Activated CD8-positive, alpha-beta T cell treated with anti-CD3 and anti-CD28 coated beads, Interleukin-2, amount 10 ng/mL, durations not matched to agents 7 days and 5 days (primary cell): ENCODE results near the gene IQCN. TPM values are rescaled to one million over a fixed set of nuclear protein-coding genes. Genes with fewer than 3 reads are reported as not detected.

Experiments used
- ATAC-seq: fragments of 150-1000 bp; cut with Tn5 transposase; one replicate; pipeline ENCODE4 v1.10.0; 2021; ENCODE audit warnings: moderate library complexity
- CTCF ChIA-PET: fragments of 350-600 bp; sonication (Branson Sonifier 250); formaldehyde crosslinking; loops from one replicate; lab custom pipeline; 2021; ENCODE audit warnings: antibody characterized with exemption; lab: Charles Lee
- POLR2A ChIA-PET: fragments of 350-600 bp; sonication (Branson Sonifier 250); formaldehyde crosslinking; loops from one replicate; lab custom pipeline; 2021; ENCODE audit warnings: antibody characterized with exemption; lab: Charles Lee
- DNase-seq: peaks from one replicate; pipeline ENCODE4 v3.0.0-alpha.2; 2020
- H3K27ac Mint-ChIP-seq: one replicate; pipeline ENCODE4 v1.8.0; 2021; ENCODE audit warnings: mild to moderate bottlenecking, mixed read lengths
- H3K27me3 Mint-ChIP-seq: one replicate; pipeline ENCODE4 v1.8.0; 2021; ENCODE audit warnings: low read depth, mixed read lengths
- H3K36me3 Mint-ChIP-seq: one replicate; pipeline ENCODE4 v1.8.0; 2021; ENCODE audit warnings: low read depth, mixed read lengths
- H3K4me1 Mint-ChIP-seq: one replicate; pipeline ENCODE4 v1.8.0; 2021; ENCODE audit warnings: low read depth, mixed read lengths
- H3K4me3 Mint-ChIP-seq: one replicate; pipeline ENCODE4 v1.8.0; 2021; ENCODE audit warnings: mild to moderate bottlenecking, mixed read lengths
- H3K9me3 Mint-ChIP-seq: one replicate; pipeline ENCODE4 v1.8.0; 2022; ENCODE audit warnings: mixed read lengths; ENCODE audit not compliant: insufficient read depth
- total RNA-seq, 2 experiments: library from RNA; stranded (reverse); gene quantifications; one replicate each; pipeline ENCODE4 v1.2.3, GENCODE V29; 2021

Gene IQCN
- total RNA-seq, 2 experiments from 2014 or later = 3.7 to 4.2 TPM

DNA sequence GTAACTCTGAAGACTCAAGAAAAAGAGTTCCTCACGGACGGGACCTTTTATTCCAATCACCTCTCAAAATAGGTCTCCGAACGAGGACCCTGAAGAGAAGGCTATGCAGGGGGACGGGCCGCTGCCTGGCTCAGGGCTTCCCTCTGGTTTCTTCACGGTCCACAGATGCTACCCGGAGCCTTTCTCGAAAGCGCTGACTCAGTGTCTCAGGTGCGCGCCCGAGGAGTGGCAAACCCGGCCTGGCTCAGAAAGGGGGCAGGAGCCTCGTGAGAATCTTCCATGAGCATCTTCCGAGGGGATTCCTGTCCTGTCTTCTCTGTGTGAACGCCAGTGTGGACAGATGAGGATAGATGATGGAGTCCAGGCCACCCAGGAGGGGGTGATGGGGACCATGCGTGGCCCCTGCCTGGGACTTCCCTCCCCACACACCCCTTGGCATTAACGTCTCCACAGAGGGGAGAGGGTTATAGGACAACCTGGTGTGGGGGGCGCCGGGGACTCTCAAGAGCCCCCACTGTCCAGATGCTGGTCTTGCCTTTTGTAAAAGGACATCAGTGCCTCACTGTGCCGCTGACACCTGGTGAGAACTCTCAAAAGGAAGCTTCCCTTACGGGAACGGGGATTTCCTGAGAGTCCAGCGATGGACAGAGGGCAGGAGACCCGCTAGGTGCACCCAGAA, 32.1 kb upstream of the IQCN start:
- peaks cover 66% of the 10 kb centered on the region for H3K36me3 Mint-ChIP-seq
- DNase-seq = no peak
- no peak for ATAC-seq
- H3K4me1 Mint-ChIP-seq = peaks cover 59% of the 10 kb centered on the region
- ChIA-PET POLR2A (interaction anchor here (0.6 to 17.3 kb wide), 11 partner anchors 10 to 27 kb away, joined by 3 to 647 read pairs (median 9); partner anchors contain the start of genes JUND and LSM4), CTCF (interaction anchor here (1.0 to 7.6 kb wide), 6 partner anchors 10 to 115 kb away, joined by 3 to 255 read pairs (median 6); partner anchors contain the start of genes JUND and LSM4)
- H3K27ac Mint-ChIP-seq = peak overlapping the region; percentile 94
- no peaks in the 10 kb centered on the region for H3K9me3 Mint-ChIP-seq
- no peaks in the 10 kb centered on the region for H3K27me3 Mint-ChIP-seq
- H3K4me3 Mint-ChIP-seq = peak overlapping the region; percentile 99

DNA sequence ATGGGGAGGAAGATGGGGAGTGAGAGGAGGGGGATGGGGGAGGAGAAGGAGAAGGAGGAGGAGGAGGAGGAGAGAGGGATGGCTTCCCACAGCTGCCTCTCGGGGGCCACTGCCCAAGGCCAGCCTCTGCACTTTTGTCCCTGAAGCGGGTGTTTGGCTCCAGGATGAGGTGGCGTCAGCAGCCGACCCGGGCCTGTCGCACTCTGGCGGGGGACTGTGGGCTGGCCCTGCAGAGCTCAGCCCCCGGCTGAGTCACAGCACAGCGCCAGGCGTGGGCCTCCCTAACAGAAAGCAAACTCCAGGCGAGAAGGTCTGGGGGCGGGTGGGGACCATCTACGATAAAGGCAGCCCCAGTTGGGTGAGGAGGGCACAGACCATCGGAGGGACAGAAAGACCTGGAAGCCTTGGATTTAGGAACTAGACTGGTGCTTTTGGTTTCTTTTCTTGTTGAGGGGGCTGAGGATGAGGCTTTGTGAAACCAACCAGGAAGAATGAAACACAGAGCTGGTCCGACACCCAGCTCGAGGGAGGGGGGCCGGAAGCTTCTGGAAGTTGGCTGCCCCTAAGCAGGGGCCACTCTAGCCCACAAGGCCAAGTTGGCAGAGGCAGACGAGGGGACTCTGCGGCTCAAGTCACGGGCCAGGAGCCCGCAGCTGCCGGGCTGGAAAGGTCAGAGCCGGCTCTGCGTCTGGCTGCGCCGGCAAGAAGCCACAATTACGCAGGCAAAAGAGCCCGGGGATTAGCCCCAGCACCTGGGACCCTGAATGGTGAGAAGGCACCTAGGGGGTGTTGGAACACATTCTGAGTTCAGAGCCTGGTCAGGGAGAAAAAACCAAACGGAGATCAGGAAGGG, 30.4 kb upstream of the IQCN start:
- Mint-ChIP-seq H3K9me3 (no peaks in the 10 kb centered on the region), H3K36me3 (peaks cover 55% of the 10 kb centered on the region), H3K27me3 (no peaks in the 10 kb centered on the region), H3K4me1 (peaks cover 49% of the 10 kb centered on the region), H3K4me3 (peak overlapping the region; percentile 99), H3K27ac (peak overlapping the region; percentile 94)
- ChIA-PET POLR2A (interaction anchor here (0.8 to 10.5 kb wide), 13 partner anchors 9 to 109 kb away, joined by 3 to 513 read pairs (median 7); partner anchors contain the start of genes IQCN, JUND, LSM4 and RAB3A), CTCF (interaction anchor here (0.8 to 7.6 kb wide), 10 partner anchors 10 to 83 kb away, joined by 3 to 255 read pairs (median 9); partner anchors contain the start of genes JUND and LSM4)
- ATAC-seq (peak; percentile 74), DNase-seq (peak; percentile 87)

- Mint-ChIP-seq H3K27ac (peak overlapping the region; percentile 94), H3K4me3 (peak overlapping the region; percentile 99), H3K4me1 (peaks cover 49% of the 10 kb centered on the region), H3K36me3 (peaks cover 51% of the 10 kb centered on the region), H3K9me3 (no peaks in the 10 kb centered on the region), H3K27me3 (no peaks in the 10 kb centered on the region)
- ATAC-seq = peak; percentile 7
- POLR2A ChIA-PET = interaction anchor here (0.9 to 10.5 kb wide), 9 partner anchors 9 to 109 kb away, joined by 3 to 513 read pairs (median 18); partner anchors contain the start of genes JUND and LSM4
- CTCF ChIA-PET = interaction anchor here (0.9 to 7.6 kb wide), 9 partner anchors 12 to 84 kb away, joined by 3 to 255 read pairs (median 10); partner anchors contain the start of genes JUND and LSM4
- no peak for DNase-seq
Observed at GRCh38 chr19:18304208-18304457, 29.9 kb upstream of the IQCN start.

DNA sequence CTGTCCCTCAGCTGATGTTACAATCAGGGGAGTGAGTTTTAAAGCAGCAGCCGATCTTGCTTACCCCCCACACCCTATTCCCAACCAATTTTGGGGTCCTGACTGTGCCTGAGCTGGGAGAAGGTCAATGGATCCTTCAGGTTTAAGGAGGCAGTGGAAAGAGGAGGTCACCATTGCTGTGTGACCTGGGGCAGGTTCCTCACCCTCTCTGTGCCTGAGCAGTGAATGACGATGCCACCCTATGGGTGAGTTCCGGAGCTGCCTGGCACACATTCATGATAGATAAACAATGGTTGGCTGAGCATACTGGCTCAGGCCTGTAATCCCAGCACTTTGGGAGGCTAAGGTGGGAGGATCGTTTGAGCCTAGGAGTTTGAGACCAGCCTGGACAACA, 27.5 kb upstream of the IQCN start:
- H3K27ac Mint-ChIP-seq = peak overlapping the region; percentile 52
- ChIA-PET CTCF (interaction anchor here (0.7 to 7.6 kb wide), 4 partner anchors 10 to 21 kb away, joined by 3 to 255 read pairs (median 28); partner anchors contain the start of genes JUND and LSM4), POLR2A (interaction anchor here (0.9 to 10.5 kb wide), 4 partner anchors 10 to 22 kb away, joined by 3 to 513 read pairs (median 118); partner anchors contain the start of genes JUND and LSM4)
- no peak for DNase-seq
- H3K4me3 Mint-ChIP-seq = peak overlapping the region; percentile 15
- no peaks in the 10 kb centered on the region for H3K27me3 Mint-ChIP-seq
- H3K36me3 Mint-ChIP-seq = peaks cover 42% of the 10 kb centered on the region
- ATAC-seq = no peak
- peaks cover 48% of the 10 kb centered on the region for H3K4me1 Mint-ChIP-seq
- H3K9me3 Mint-ChIP-seq = no peaks in the 10 kb centered on the region

- no peaks in the 10 kb centered on the region for H3K9me3 Mint-ChIP-seq
- H3K27me3 Mint-ChIP-seq = no peaks in the 10 kb centered on the region
- ATAC-seq (no peak), DNase-seq (no peak)
- H3K27ac Mint-ChIP-seq = peak overlapping the region; percentile 57
- H3K4me3 Mint-ChIP-seq = peak overlapping the region; percentile 15
- ChIA-PET POLR2A (interaction anchor here (5.4 to 10.5 kb wide), 3 partner anchors 10 to 22 kb away, joined by 80 to 513 read pairs (median 157); partner anchors contain the start of genes JUND and LSM4), CTCF (interaction anchor here (4.9 to 7.6 kb wide), 2 partner anchors 10 to 21 kb away, joined by 52 to 255 read pairs; partner anchors contain the start of gene JUND)
- peaks cover 46% of the 10 kb centered on the region for H3K4me1 Mint-ChIP-seq
- H3K36me3 Mint-ChIP-seq = peaks cover 40% of the 10 kb centered on the region
Observed at GRCh38 chr19:18300930-18301717, 26.9 kb upstream of the IQCN start.

DNA sequence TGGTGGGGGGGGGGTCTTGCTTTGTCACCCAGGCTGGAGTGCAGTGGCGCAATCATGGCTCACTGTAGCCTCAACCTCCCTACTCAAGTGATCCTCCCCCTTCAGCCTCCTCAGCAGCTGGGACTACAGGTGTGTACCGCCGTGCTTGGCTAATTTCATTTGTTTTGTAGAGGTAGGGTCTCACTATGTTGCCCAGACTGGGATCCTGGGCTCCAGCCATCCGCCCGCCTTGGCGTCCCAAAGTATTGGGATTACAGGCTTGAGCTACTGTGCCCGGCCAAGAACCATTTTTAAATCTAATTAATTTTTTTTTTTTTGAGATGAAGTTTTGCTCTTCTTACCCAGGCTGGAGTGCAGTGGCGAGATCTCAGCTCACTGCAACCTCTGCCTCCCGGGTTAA, 25.4 kb upstream of the IQCN start:
- CTCF ChIA-PET = interaction anchor here (1.3 to 7.6 kb wide), 2 partner anchors 19 to 23 kb away, joined by 4 to 255 read pairs; partner anchors contain the start of genes JUND and LSM4
- H3K27me3 Mint-ChIP-seq = no peaks in the 10 kb centered on the region
- peaks cover 35% of the 10 kb centered on the region for H3K36me3 Mint-ChIP-seq
- peaks cover 45% of the 10 kb centered on the region for H3K4me1 Mint-ChIP-seq
- no peak for ATAC-seq
- H3K4me3 Mint-ChIP-seq = no peak overlapping the region
- no peak overlapping the region for H3K27ac Mint-ChIP-seq
- DNase-seq = no peak
- H3K9me3 Mint-ChIP-seq = no peaks in the 10 kb centered on the region
- POLR2A ChIA-PET = interaction anchor here (0.6 to 10.5 kb wide), 2 partner anchors 15 to 20 kb away, joined by 3 to 513 read pairs; partner anchors contain the start of gene JUND

- Mint-ChIP-seq H3K36me3 (peaks cover 28% of the 10 kb centered on the region), H3K4me1 (peaks cover 54% of the 10 kb centered on the region), H3K27me3 (no peaks in the 10 kb centered on the region), H3K9me3 (no peaks in the 10 kb centered on the region), H3K27ac (peak overlapping the region; percentile 57), H3K4me3 (no peak overlapping the region)
- ChIA-PET POLR2A (interaction anchor here (10.5 kb wide), 1 partner anchor 19 kb away, joined by 513 read pairs; the partner anchor contains the start of gene JUND), CTCF (interaction anchor here (1.9 to 7.6 kb wide), 2 partner anchors 17 to 18 kb away, joined by 6 to 255 read pairs; partner anchors contain the start of gene JUND)
- DNase-seq = no peak
- no peak for ATAC-seq
Observed at GRCh38 chr19:18298601-18299000, 24.3 kb upstream of the IQCN start.

- H3K27me3 Mint-ChIP-seq = no peaks in the 10 kb centered on the region
- peak overlapping the region; percentile 65 for H3K27ac Mint-ChIP-seq
- no peak overlapping the region for H3K4me3 Mint-ChIP-seq
- DNase-seq = no peak
- POLR2A ChIA-PET = interaction anchor here (1.0 to 10.5 kb wide), 2 partner anchors 18 to 25 kb away, joined by 6 to 513 read pairs; partner anchors contain the start of genes JUND and LSM4
- H3K4me1 Mint-ChIP-seq = peaks cover 54% of the 10 kb centered on the region
- H3K36me3 Mint-ChIP-seq = peaks cover 27% of the 10 kb centered on the region
- no peaks in the 10 kb centered on the region for H3K9me3 Mint-ChIP-seq
- CTCF ChIA-PET = interaction anchor here (1.9 to 2.7 kb wide), 2 partner anchors 16 to 18 kb away, joined by 6 to 17 read pairs; partner anchors contain the start of gene JUND
- no peak for ATAC-seq
Observed at GRCh38 chr19:18297308-18297707, 23.1 kb upstream of the IQCN start.

DNA sequence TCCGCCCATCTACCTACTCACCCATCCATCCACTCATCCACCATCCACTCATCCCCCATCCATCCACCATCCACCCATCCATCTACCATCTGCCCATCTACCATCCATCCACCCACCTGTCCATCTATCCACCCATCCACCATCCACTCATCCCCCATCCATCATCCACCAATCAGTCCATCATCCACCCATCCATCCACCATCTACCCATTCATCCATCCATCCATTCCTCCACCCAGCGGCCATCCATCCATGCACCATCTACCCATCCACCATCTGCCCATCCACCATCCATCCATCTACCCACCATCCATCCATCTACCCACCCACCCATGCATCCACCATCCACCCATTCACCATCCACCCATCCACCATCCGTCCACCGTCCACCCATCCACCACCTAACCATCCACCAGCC, 20.8 kb upstream of the IQCN start:
- no peak for DNase-seq
- POLR2A ChIA-PET = interaction anchor here (6.6 to 6.9 kb wide), 2 partner anchors 8 to 15 kb away, joined by 157 to 520 read pairs; partner anchors contain the start of gene JUND
- ATAC-seq = no peak
- no peaks in the 10 kb centered on the region for H3K9me3 Mint-ChIP-seq
- peaks cover 60% of the 10 kb centered on the region for H3K4me1 Mint-ChIP-seq
- H3K27ac Mint-ChIP-seq = peak overlapping the region; percentile 93
- CTCF ChIA-PET = no interaction called here
- peaks cover 29% of the 10 kb centered on the region for H3K36me3 Mint-ChIP-seq
- H3K4me3 Mint-ChIP-seq = no peak overlapping the region
- H3K27me3 Mint-ChIP-seq = no peaks in the 10 kb centered on the region

DNA sequence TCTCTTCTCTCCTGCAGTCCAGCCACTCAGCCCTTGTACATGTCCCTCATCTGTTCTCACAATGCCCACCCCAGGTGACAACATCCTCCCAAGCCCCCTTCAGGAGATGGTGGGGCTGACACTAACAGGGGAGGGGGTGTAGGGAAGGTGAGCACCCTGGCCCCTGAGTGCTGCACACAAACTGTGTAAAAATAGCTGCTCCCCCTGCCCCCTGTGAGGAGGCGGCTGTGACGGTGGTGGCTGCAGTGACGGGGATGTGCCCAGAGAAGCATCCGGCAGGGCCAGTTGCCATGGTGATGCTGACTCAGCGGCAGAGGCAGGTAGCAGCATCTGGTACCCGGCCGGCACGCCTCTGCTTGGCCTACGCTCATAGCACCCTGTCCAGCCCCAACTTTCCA, 20.2 kb upstream of the IQCN start:
- ChIA-PET POLR2A (interaction anchor here (6.6 to 6.9 kb wide), 2 partner anchors 9 to 14 kb away, joined by 157 to 520 read pairs; partner anchors contain the start of gene JUND), CTCF (interaction anchor here (6.6 kb wide), 1 partner anchor 15 kb away, joined by 159 read pairs; the partner anchor contains the start of gene JUND)
- DNase-seq (peak; percentile 96), ATAC-seq (peak; percentile 54)
- H3K27ac Mint-ChIP-seq = peak overlapping the region; percentile 93
- no peaks in the 10 kb centered on the region for H3K9me3 Mint-ChIP-seq
- H3K27me3 Mint-ChIP-seq = no peaks in the 10 kb centered on the region
- peaks cover 30% of the 10 kb centered on the region for H3K36me3 Mint-ChIP-seq
- peak overlapping the region; percentile 89 for H3K4me3 Mint-ChIP-seq
- H3K4me1 Mint-ChIP-seq = peaks cover 66% of the 10 kb centered on the region
